Neural cell (in vitro differentiated cells): Measurements from ENCODE around the gene FAM174C. TPM values are rescaled to one million over a fixed set of nuclear protein-coding genes. Genes with fewer than 3 reads are reported as not detected.

Source experiments
- H2AFZ ChIP-seq: fragments of 200-600, 300-800 bp; sonication (generic), shearing (Covaris generic); 2 replicates; pipeline ENCODE4 v1.6.0; 2014; ENCODE audit warnings: low read depth, mild to moderate bottlenecking, antibody characterized with exemption, low read length, moderate library complexity
- H3F3A ChIP-seq: fragments of 200-600 bp; shearing (Covaris generic); 2 replicates; pipeline ENCODE4 v1.6.1; 2016; ENCODE audit warnings: mild to moderate bottlenecking, moderate library complexity, mixed read lengths, antibody characterized with exemption, low read length; ENCODE audit not compliant: insufficient read depth, poor library complexity, severe bottlenecking
- H3K27ac ChIP-seq: fragments of 200-600, 300-800 bp; sonication (generic), shearing (Covaris generic); 2 replicates; pipeline ENCODE4 v1.5.1; 2014; ENCODE audit warnings: mild to moderate bottlenecking, low read length, moderate library complexity
- H3K27me3 ChIP-seq: fragments of 300-800, 200-600 bp; sonication (generic), shearing (Covaris generic); 2 replicates; pipeline ENCODE4 v1.6.0; 2014; ENCODE audit warnings: mild to moderate bottlenecking, low read depth, low read length, moderate library complexity; ENCODE audit not compliant: insufficient read depth
- H3K36me3 ChIP-seq: fragments of 300-800, 200-600 bp; sonication (generic), shearing (Covaris generic); 2 replicates; pipeline ENCODE4 v1.5.1; 2014; ENCODE audit warnings: mild to moderate bottlenecking, antibody characterized with exemption, low read length, moderate library complexity; ENCODE audit not compliant: insufficient read depth
- H3K4me2 ChIP-seq: fragments of 300-800, 200-600 bp; sonication (generic), shearing (Covaris generic); 2 replicates; pipeline ENCODE4 v1.6.0; 2014; ENCODE audit warnings: mild to moderate bottlenecking, low read length
- H3K4me3 ChIP-seq: fragments of 300-800, 200-600 bp; sonication (generic), shearing (Covaris generic); 2 replicates; pipeline ENCODE4 v1.5.1; 2014; ENCODE audit warnings: mild to moderate bottlenecking, low read length, moderate library complexity
- H3K79me2 ChIP-seq: fragments of 200-600 bp; shearing (Covaris generic); replicated peaks from 2 replicates; pipeline ENCODE4 v1.6.0; 2014; ENCODE audit warnings: mild to moderate bottlenecking, low read length, moderate library complexity; ENCODE audit not compliant: insufficient read depth
- H3K9ac ChIP-seq: fragments of 300-800, 200-600 bp; sonication (generic), shearing (Covaris generic); 2 replicates; pipeline ENCODE4 v1.6.1; 2016; ENCODE audit warnings: mild to moderate bottlenecking, low read length, mixed read lengths
- H3K9me2 ChIP-seq: fragments of 200-600 bp; shearing (Covaris generic); 2 replicates; pipeline ENCODE4 v1.6.1; 2016; ENCODE audit warnings: mild to moderate bottlenecking, low read length, mixed read lengths; ENCODE audit not compliant: insufficient read depth
- H3K9me3 ChIP-seq: fragments of 200-600, 300-800 bp; sonication (generic), shearing (Covaris generic); 2 replicates; pipeline ENCODE4 v1.6.1; 2016; ENCODE audit warnings: mild to moderate bottlenecking, mixed run types, low read length, moderate library complexity, mixed read lengths
- H4K20me1 ChIP-seq: fragments of 200-600 bp; shearing (Covaris generic); 2 replicates; pipeline ENCODE4 v1.6.1; 2016; ENCODE audit warnings: mild to moderate bottlenecking, mixed run types; ENCODE audit not compliant: insufficient read depth
- EP300 ChIP-seq: fragments of 450-650 bp; conservative IDR thresholded peaks from 2 replicates; pipeline ENCODE4 v1.6.1; 2014; ENCODE audit warnings: antibody characterized with exemption, mild to moderate bottlenecking, moderate library complexity; ENCODE audit not compliant: poor library complexity, severe bottlenecking
- EZH2 ChIP-seq: fragments of 200-600, 300-800 bp; shearing (Covaris generic), sonication (generic); IDR thresholded peaks from 2 replicates; pipeline ENCODE4 v1.6.1; 2014; ENCODE audit warnings: antibody characterized with exemption, low read length, borderline replicate concordance, mild to moderate bottlenecking; ENCODE audit not compliant: insufficient read depth, poor library complexity, severe bottlenecking
- MXI1 ChIP-seq: fragments of 450-650 bp; conservative IDR thresholded peaks from 2 replicates; pipeline ENCODE4 v1.6.1; 2014; ENCODE audit warnings: antibody characterized with exemption, mild to moderate bottlenecking; ENCODE audit not compliant: poor library complexity, severe bottlenecking
- POLR2AphosphoS5 ChIP-seq: IDR thresholded peaks from 2 replicates; pipeline ENCODE4 v1.6.1; 2012
- RAD21 ChIP-seq: fragments of 450-650 bp; conservative IDR thresholded peaks from 2 replicates; pipeline ENCODE4 v1.6.1; 2014; ENCODE audit warnings: antibody characterized with exemption, mild to moderate bottlenecking, moderate library complexity
- REST ChIP-seq: IDR thresholded peaks from 2 replicates; pipeline ENCODE4 v1.6.1; 2012; ENCODE audit warnings: borderline replicate concordance
- SMC3 ChIP-seq: fragments of 450-650 bp; conservative IDR thresholded peaks from 2 replicates; pipeline ENCODE4 v1.6.1; 2014; ENCODE audit warnings: antibody characterized with exemption, mild to moderate bottlenecking, moderate library complexity; ENCODE audit not compliant: poor library complexity
- TAF1 ChIP-seq: IDR thresholded peaks from 2 replicates; pipeline ENCODE4 v1.6.1; 2012; ENCODE audit warnings: low read depth
- polyA plus RNA-seq: library from polyadenylated mRNA; depleted of rRNA; stranded (reverse); fragments of >200 nt; gene quantifications from 2 replicates; pipeline ENCODE4 v1.2.3, GENCODE V29; 2014
- TF ChIP-seq, protein P1 (sequence below): fragments of 450-650 bp; IDR thresholded peaks from 2 replicates; pipeline ENCODE4 v1.5.1; 2014; ENCODE audit warnings: antibody characterized with exemption, mild to moderate bottlenecking, moderate library complexity; ENCODE audit not compliant: poor library complexity, severe bottlenecking

Gene FAM174C
- polyA plus RNA-seq, 1 donor from 2014 or later, result 28.4 TPM

DNA sequence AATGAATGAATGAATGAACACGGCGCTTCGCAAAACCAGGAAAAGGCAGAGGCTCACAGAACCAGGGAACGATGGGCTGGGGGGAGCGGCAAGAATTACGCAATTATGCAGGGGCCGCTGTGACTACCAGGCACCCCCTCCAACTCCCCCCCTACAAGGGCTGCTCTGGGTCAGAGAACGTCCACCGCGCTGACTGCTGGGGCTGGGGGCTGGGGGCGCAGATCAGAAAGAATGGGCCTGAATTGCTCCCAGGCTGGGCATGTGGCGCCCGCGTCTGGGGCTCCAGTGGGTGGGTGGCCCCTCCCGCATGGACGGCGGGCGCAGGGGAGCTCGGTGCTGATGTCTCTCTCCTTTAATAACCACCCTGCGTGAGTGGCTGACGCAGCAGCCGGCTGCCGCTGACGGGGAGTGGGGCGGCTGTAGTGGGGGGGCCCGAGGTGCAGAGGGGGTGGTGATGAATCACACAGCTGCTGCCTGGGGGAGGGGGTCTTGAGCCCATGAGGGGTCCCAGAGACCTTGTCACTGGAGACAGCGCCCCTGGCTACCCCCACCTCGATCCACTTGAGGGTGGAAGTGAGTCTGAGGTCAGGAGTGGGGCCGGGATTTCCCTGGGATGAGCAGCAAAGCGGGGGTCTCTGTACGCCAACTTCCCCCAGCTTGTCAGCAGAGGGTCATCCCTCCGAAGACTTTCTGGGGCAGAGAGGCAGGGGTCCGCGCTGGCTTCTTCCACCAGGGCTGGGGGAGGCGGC lies 7.7 kb upstream of the FAM174C start:
- Histone ChIP-seq H3K4me3 (peak overlapping the region; percentile 71), H3K27ac (peak overlapping the region; percentile 82), H2AFZ (no peak overlapping the region), H3K9me2 (no peaks in the 10 kb centered on the region), H3K36me3 (no peaks in the 10 kb centered on the region), H3K9ac (peak overlapping the region; percentile 90), H3F3A (no peaks in the 10 kb centered on the region), H3K27me3 (no peaks in the 10 kb centered on the region), H3K9me3 (no peaks in the 10 kb centered on the region), H4K20me1 (peaks cover 20% of the 10 kb centered on the region), H3K79me2 (peaks cover 32% of the 10 kb centered on the region), H3K4me2 (peak overlapping the region; percentile 84)
- TF ChIP-seq TAF1 (no peak), POLR2AphosphoS5 (no peak), EZH2 (no peak), SMC3 (no peak), EP300 (no peak), MXI1 (no peak), REST (no peak), RAD21 (no peak)
- TF ChIP-seq, protein P1, sequence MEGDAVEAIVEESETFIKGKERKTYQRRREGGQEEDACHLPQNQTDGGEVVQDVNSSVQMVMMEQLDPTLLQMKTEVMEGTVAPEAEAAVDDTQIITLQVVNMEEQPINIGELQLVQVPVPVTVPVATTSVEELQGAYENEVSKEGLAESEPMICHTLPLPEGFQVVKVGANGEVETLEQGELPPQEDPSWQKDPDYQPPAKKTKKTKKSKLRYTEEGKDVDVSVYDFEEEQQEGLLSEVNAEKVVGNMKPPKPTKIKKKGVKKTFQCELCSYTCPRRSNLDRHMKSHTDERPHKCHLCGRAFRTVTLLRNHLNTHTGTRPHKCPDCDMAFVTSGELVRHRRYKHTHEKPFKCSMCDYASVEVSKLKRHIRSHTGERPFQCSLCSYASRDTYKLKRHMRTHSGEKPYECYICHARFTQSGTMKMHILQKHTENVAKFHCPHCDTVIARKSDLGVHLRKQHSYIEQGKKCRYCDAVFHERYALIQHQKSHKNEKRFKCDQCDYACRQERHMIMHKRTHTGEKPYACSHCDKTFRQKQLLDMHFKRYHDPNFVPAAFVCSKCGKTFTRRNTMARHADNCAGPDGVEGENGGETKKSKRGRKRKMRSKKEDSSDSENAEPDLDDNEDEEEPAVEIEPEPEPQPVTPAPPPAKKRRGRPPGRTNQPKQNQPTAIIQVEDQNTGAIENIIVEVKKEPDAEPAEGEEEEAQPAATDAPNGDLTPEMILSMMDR, result no peak

DNA sequence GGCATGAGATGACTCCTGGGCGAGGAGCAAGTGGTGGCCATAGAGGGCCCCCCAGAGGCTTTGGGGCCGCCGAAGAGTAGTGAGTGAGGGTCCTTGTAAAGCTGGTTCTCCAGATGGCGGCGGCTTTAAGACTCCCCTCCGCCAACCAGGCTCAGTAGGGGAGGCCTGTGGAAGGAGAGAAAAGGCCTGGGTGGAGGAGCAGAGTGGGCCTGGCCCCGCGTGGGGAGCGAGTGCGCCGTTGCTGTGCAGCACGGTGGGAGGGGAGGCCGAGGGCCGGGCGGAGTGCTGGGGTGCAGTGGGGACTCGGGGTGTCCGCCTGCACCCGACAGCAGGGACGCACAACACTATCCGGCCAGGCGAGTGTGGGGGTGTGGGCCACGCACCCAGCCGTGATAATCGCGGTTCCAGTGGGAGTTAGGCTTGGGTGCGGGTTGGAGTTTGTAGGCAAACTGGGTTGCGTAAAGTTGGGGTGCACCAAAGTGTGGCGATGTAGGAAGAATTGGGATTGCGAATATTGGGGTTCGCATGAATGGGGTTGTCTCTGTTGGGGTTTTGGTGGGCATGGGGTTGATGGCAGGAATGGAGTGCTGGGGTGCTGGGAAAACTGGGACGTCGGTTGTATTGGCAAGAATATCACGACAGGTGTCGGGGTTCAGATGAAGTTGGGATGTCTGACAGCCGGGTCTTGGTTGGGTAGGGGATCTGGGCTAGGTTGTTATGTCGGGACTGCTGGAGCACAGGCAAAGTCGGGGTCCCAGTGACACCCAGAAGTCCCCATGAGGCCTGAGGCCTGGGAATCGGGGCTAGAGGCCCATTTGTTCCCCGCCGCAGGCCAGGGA lies 6.9 kb upstream of the FAM174C start:
- peak overlapping the region; percentile 90 for H3K9ac ChIP-seq
- H3K9me2 ChIP-seq, result no peaks in the 10 kb centered on the region
- no peak overlapping the region for H2AFZ ChIP-seq
- peak overlapping the region; percentile 71 for H3K4me3 ChIP-seq
- peak overlapping the region; percentile 82 for H3K27ac ChIP-seq
- H3K79me2 ChIP-seq, result peaks cover 35% of the 10 kb centered on the region
- peak overlapping the region; percentile 78 for H3K4me2 ChIP-seq
- H3F3A ChIP-seq, result no peaks in the 10 kb centered on the region
- H3K27me3 ChIP-seq, result no peaks in the 10 kb centered on the region
- H3K36me3 ChIP-seq, result no peaks in the 10 kb centered on the region
- H4K20me1 ChIP-seq, result peaks cover 20% of the 10 kb centered on the region
- no peaks in the 10 kb centered on the region for H3K9me3 ChIP-seq
- TF ChIP-seq, protein P1, result no peak
- TF ChIP-seq EP300, result no peak
- TF ChIP-seq EZH2, result no peak
- TF ChIP-seq REST, result no peak
- no peak for TF ChIP-seq RAD21
- TF ChIP-seq MXI1, result no peak
- no peak for TF ChIP-seq TAF1
- TF ChIP-seq POLR2AphosphoS5, result no peak
- TF ChIP-seq SMC3, result no peak
